NCI-H1105 (cell line): ENCODE measurements around the gene HOXB9.
A peak's percentile ranks its signal among the peaks of the same experiment; 100 is the strongest.

Experiments used
- DNase-seq: peaks from one replicate; lab custom pipeline; 2025; lab: John Stamatoyannopoulos, UW

HOXB9 gene

DNA sequence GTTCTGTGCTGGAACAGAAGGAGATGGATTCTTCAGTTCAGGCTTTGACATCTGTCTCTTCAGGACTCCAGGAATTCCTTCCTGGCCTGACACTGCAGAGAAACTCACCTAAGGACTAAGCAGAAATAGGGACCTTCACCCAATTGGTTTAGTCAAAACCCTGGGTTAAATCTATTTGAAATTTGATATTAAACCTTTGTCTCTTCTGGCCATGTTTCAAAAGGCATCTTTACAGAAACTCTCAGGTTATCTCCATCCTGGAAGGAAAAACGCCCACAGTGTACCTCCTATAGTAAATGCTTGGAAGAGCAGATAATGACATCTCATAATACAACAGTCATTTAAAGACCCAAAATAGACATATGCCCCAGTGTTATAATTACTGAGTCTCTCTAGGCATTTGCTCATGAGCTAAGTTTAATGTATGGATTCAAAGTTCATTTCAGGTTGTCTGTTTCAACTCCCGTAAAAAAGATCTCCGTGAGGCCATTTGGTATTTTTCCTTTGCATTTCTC is 42.4 kb downstream of the HOXB9 start:
- no peak for DNase-seq

DNA sequence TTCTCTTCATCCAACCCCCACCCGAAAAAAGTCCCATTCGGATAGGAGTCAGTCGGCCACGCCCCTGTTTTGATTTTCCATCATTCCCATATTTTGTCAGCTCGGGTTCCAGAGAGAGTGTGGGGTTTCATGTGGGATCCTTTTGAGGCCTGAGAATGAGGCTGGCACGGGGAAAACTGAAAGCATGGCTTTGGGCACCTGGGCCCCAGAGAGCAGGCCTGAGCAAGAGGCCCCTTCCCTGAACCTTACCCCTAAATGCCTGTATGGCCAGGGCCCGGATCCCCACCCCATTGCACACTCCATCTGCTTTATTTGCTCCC is 43.4 kb downstream of the HOXB9 start:
- DNase-seq, result no peak

DNA sequence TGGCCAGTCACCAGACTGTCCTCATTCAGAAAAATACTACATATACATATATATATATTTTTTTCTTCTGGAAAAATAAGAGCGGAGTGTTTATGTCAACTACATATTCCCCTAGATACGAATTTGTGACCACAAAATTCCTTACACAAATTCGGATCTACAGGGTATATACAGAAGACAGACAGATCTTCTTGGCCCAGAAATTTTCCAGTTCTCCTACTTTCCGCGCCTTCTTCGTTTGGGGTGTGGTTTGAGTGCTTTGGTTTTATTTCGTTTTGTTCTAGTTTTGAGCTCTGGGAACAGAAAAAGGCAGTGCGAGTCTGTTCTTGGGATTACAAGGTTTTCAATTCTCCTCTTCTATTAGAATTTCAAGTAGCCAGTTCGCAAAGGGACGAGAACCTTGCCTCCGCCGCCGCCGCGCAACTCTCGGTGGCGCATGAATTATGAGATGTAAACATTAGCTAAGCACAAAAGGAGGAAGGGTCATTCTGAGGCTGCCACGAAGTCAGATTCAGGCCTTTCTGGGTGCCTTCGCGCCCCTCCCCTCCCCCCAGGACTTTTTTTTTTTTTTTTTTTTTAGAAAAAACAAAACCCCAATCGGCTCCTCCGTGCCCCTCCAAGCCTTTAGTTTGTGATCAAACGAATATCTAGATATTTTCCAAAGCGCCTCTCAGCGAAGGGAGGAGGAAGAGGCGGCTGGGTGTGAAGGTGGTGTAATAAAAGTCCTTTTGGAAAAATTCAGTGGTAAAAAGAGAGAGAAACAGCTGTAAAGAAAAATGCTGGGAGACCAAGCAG is 46.2 kb downstream of the HOXB9 start:
- no peak for DNase-seq

DNA sequence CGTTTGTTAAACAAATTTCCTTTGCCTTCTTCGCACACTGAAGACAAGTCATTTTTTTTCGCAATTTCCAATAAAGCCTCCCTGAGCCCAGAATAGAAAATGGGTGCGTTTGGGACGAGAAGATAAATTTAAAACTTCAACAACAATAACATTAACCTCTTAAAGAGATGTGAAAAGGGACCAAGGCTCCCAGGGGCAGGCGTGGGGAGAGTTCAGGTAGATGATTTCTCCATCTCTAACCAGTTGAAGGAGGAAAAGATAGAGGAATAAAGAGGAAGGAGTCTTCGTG is 46.7 kb downstream of the HOXB9 start:
- DNase-seq, result no peak

DNA sequence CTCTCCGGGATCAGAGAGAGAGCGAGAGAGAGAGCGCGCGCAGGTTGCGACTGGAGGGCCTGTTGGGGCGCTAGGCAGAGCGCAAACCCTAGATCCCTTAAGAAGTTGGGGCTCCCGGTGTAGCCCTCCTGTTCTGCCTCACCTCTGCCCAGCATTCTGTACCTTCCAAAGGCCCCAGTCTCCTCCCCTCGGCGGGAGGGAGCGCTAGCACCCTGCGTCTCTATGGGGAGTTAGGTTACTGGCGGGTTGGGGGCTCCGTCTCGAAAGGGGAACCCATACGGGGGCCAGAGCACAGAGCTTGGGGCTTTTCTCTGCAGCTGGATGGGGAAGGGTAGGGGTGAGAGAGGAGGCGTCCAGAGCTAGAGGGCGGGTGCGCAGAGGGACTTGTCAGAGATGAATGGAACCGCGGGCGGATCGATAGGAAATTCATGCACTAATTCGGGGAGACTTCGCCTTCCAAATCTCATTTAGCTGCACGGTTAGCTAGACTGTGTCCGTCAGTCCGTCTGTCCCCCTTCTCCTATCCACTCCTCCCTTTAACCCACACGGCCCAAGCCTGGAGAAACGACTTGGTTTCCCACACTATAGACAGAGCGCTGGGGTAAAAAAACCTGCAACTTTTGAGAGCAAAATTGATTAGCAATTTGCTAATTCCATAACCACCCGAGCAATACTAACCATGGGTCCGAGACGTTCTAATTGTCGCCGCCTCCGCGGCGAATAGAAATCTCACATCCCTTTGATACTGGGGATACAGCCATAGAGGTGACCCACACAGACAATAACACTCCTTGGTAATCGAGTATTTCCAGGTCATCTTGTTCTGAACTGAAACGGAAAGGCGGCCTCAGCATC is 47.3 kb downstream of the HOXB9 start:
- DNase-seq, result no peak

DNA sequence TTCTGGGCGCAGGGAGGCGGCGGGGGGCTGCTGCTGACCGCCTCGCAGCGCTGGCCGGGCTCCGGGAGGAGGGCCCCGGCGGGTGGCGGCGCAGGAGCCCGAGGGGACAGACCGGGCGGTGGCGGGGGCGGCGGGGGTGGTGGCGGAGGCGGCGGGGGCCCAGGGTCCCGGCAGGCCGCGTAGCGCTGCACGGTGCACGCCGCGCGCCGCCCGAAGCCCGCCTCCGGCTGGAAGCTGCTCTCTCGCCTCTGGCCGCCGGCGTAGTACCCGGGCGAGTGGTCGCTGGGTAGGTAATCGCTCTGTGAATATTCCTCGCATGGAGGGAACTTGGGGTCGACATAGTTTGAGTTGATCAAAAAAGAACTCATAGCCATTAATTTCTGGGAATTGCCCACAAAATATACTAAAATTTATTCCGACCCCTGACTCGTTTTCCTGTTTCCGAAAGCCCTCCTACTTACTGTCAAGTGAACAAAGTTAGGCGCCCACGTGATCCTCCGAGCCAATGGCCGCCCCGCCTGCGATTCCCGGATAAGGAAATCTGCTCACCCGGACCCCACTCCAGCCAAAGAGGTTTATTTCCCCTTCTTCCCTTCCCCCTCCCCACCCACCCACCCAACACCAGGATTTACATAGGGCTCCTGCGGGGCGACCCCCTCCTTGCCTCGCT is 48.1 kb downstream of the HOXB9 start, which contains the start of gene HOXB4:
Gene HOXB4 (minus strand): TSS at position 405 of the 670 bp plus-strand sequence. CDS start 31 bp downstream, at position 374.
- peak; percentile 62 for DNase-seq

DNA sequence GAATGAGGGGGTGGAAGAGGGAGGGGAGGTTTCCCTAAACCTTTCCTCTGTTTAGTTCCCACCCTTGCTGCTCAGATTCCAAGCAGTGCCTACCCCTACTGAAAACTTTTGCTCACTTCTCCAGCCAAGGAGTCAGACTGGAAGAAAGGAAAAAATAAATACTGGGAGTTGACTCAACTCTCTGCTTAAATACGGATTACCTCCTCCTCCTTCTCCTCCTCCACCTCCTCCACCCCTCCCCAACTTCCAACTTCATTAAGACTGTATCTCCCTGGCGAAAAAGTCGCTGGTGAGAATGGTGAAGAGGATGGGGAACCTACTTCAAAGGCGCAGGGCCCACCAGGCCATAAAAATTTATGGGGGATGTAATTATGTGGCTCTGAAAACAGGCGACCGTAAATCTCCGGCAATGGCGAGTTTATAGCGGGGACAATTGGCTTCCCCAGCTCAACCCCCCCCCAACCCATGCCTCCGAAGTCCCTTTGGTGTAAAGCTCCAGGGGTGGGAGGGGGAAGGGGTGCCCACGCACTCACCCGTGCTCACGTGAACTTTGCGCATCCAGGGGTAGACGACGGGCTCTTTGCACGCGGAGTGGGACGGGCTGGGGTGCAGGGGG is 48.7 kb downstream of the HOXB9 start:
- DNase-seq, result peak; percentile 19

DNA sequence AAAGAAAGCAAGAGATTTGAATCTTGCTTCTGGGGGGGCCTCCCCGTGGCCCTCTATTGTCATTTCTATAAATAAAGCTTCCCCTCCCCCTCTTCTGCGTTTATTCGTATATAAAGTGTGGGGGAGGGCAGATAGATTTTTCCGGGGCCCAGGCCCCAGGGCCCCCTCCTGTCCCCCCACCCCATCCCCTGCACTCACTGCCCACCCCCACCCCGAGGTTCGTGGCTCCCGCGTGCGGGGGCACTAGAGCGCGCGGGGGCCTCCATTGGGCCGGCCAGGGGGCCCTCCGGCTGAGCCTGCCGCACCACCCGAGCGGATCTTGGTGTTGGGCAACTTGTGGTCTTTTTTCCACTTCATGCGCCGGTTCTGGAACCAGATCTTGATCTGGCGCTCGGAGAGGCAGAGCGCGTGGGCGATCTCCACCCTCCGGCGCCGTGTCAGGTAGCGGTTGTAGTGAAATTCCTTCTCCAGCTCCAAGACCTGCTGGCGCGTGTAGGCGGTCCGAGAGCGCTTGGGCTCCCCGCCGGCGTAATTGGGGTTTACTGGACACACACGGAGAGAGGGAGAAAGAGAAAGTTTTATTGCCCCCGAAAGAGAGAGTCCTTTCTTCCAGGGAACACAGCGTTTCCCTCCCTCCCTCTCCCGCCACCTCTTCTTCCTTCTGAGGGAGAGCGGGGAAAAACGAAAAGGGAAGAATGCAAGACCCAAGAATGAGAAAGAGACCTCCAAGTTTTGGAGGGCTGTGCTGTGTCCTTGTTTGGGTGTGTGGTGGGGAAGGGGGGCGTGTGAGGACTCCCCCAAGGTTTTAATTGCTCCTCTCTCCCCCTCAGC is 49.5 kb downstream of the HOXB9 start:
- no peak for DNase-seq

DNA sequence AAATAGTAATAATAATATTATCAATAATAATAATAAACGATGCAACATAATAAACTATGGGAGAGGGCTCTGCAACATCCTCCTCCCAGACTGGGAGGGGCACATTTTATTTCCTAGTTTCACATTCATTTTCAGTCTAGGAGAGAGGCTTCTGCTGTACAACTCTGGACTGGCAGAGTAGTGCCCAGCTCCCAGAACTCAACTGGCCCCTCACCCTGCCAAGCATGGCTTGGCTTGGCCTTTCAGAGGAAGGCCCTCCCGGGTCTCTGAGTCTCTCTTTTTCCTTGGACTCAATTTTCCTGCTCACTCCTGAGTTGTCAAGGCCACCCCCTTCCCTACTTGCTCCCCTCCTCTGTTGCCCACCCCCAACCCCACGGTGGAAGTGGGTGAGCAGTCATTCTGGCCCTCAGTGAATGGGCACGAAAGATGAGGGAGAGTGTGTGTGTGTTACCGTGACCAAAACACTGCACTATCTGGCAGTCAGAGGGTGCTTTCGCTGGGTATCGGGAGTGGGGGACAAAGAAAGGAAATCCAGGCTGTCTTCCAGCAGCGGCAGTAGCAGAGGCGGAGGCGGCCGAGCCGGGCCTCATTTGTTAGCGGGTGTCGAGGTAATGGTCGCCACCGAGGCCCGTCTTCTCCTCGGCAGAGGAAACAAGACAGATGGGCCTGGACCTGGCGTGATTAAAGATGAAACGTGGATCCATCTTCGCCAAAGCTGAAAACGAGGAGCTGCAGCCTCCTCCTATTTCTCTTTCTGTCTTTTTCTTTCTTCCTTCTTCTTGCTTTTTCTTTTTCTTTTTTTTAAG is 50.3 kb downstream of the HOXB9 start:
- DNase-seq, result no peak

DNA sequence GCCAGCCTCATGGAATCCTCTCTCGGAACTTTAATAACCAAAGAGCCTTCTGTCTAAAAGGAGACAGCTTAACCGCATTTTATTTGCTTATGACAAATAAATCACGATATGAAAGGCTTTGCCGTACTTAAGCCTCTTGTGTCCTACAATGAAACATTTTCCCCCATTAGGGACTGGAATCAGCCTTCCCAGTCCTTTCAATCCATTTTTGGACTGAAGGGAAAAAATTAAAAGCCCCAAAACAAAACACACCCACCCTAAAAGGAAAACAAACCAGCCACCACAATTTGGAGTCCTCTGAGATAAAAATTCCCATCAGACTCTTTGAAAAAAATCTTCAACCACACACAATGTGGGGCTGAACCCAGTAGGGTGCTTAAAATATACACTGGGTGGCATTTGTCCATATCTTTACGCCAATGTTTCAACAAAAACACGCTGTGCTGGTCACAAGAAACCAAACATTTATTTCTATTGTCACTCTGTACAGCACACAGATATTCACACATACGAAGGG is 51.0 kb downstream of the HOXB9 start:
- DNase-seq, result no peak

DNA sequence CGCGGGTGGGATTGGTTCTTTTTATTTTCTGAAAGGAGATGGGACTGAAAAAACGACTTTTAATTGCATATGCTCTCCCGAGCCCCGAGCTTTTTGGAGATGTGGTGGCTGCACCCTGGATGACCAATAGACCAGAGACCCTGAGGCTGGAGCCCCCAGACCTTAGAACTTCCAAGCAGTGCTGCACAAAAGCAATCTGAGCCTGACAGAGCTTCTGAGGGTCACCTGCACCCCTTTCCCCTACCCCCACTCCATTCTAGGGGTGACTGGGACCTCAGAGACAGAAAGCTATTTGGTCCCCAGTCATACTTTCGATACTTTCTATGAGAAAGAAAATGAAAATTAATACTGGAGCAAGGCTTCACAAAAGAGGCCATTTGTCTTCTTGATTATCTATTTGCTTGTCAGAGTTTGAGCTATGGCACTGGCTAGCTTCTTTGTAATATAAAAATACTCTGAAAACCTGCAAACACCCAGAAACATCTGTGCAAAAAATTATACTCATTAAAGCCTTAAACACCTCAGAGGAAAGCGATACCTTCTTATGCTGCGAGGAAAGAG is 51.6 kb downstream of the HOXB9 start:
- no peak for DNase-seq

DNA sequence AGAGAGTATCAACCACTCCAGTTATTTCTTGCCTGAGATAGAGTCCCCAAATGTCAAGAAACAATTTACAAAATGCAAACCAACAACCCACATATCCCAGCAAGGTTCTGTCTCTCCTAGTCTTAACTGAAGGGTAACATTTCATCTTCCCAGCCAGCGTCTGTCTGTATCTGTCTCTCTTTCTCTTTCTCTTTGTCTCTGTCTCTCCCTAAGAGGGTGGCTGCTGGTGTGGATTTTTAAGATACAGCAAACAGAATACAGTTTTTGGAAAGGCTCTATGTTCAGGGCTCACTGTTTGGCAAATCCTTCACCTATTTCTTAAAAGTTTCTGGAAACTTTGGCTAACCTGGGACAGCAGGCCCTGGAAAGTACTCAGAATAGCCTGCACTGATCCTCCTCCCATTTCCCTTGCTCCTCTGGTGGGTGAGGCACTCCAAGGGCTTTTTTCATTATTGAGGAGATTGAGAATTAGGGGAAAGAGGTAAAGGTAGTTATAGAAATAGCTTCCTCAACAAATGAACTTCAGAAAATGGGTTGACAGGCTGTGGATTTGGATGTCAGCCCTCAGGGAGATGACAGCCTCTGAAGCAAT is 54.2 kb downstream of the HOXB9 start:
- no peak for DNase-seq
